GM23338 (cell line): ENCODE measurements around the gene LAGE3. TPM values are rescaled to one million over a fixed set of nuclear protein-coding genes. Genes with fewer than 3 reads are reported as not detected.

Source experiments
- ATAC-seq: fragments of 200-7000 bp; cut with Tn5 transposase; 3 replicates; pipeline ENCODE4 v1.9.1; 2020
- DNase-seq: peaks from one replicate; pipeline ENCODE4 v3.0.0-alpha.2; 2015; ENCODE audit warnings: low spot score
- H2AFZ ChIP-seq: fragments of 200-600 bp; sonication (generic); 2 replicates; pipeline ENCODE4 v1.8.0; 2016; ENCODE audit warnings: antibody characterized with exemption, mild to moderate bottlenecking, moderate library complexity
- H3F3A ChIP-seq: fragments of 200-600 bp; sonication (generic); replicated peaks from 2 replicates; pipeline ENCODE4 v1.8.0; 2017; ENCODE audit warnings: antibody characterized with exemption, mixed run types, low read depth
- H3K27ac ChIP-seq: fragments of 200-600 bp; sonication (generic); 2 replicates; pipeline ENCODE4 v1.6.1; 2016; ENCODE audit warnings: low read depth
- H3K27me3 ChIP-seq: fragments of 200-600 bp; sonication (generic); 2 replicates; pipeline ENCODE4 v1.8.0; 2016; ENCODE audit warnings: mild to moderate bottlenecking, mixed run types, moderate library complexity; ENCODE audit not compliant: insufficient read depth
- H3K36me3 ChIP-seq: fragments of 200-600 bp; sonication (generic); 2 replicates; pipeline ENCODE4 v1.8.0; 2016; ENCODE audit warnings: mild to moderate bottlenecking; ENCODE audit not compliant: insufficient read depth
- H3K4me1 ChIP-seq: fragments of 200-600 bp; sonication (generic); 2 replicates; pipeline ENCODE4 v1.8.0; 2016; ENCODE audit warnings: mild to moderate bottlenecking, moderate library complexity; ENCODE audit not compliant: insufficient read depth
- H3K4me2 ChIP-seq: fragments of 200-600 bp; sonication (generic); 2 replicates; pipeline ENCODE4 v1.7.1; 2017; ENCODE audit warnings: mixed run types
- H3K4me3 ChIP-seq: fragments of 200-600 bp; sonication (generic); 2 replicates; pipeline ENCODE4 v1.6.1; 2016; ENCODE audit warnings: mixed run types
- H3K79me2 ChIP-seq: fragments of 200-600 bp; sonication (generic); replicated peaks from 2 replicates; pipeline ENCODE4 v1.8.0; 2017; ENCODE audit warnings: mild to moderate bottlenecking; ENCODE audit not compliant: insufficient read depth
- H3K9me2 ChIP-seq: fragments of 200-600 bp; sonication (generic); 2 replicates; pipeline ENCODE4 v1.8.0; 2017; ENCODE audit not compliant: insufficient read depth
- H4K20me1 ChIP-seq: fragments of 200-600 bp; sonication (generic); replicated peaks from 2 replicates; pipeline ENCODE4 v1.8.0; 2017; ENCODE audit warnings: mild to moderate bottlenecking; ENCODE audit not compliant: insufficient read depth
- H3K27ac Mint-ChIP-seq: 2 replicates; pipeline ENCODE4 v1.8.0; 2020; ENCODE audit warnings: inconsistent platforms, mild to moderate bottlenecking, moderate library complexity, mixed read lengths
- H3K27me3 Mint-ChIP-seq: 3 replicates; pipeline ENCODE4 v1.8.0; 2022; ENCODE audit warnings: low read depth, mild to moderate bottlenecking, moderate library complexity, mixed read lengths, inconsistent platforms; ENCODE audit not compliant: insufficient read depth, poor library complexity
- H3K36me3 Mint-ChIP-seq: 3 replicates; pipeline ENCODE4 v1.8.0; 2021; ENCODE audit warnings: low read depth, mild to moderate bottlenecking, inconsistent platforms, moderate library complexity, mixed read lengths
- H3K4me1 Mint-ChIP-seq: 3 replicates; pipeline ENCODE4 v1.8.0; 2020; ENCODE audit warnings: mild to moderate bottlenecking, inconsistent platforms, mixed read lengths
- H3K4me3 Mint-ChIP-seq: 3 replicates; pipeline ENCODE4 v1.8.0; 2021; ENCODE audit warnings: moderate library complexity, mild to moderate bottlenecking, inconsistent platforms, mixed read lengths
- H3K9me3 Mint-ChIP-seq: 3 replicates; pipeline ENCODE4 v1.8.0; 2020; ENCODE audit warnings: moderate library complexity, mild to moderate bottlenecking, inconsistent platforms, mixed read lengths
- ETS1 ChIP-seq: IDR thresholded peaks from 2 replicates; pipeline ENCODE4 v1.6.1; 2016; ENCODE audit warnings: antibody characterized with exemption
- NANOG ChIP-seq: IDR thresholded peaks from 2 replicates; pipeline ENCODE4 v1.6.1; 2016; ENCODE audit warnings: antibody characterized with exemption, borderline replicate concordance
- POLR2AphosphoS5 ChIP-seq: IDR thresholded peaks from 2 replicates; pipeline ENCODE4 v1.6.1; 2016; ENCODE audit warnings: antibody characterized with exemption, low read depth
- ZNF114 ChIP-seq: fragments of 250-450 bp; sonication (Bioruptor Pico); IDR thresholded peaks from 2 replicates; pipeline ENCODE4 v1.5.0; 2020; ENCODE audit warnings: mild to moderate bottlenecking, moderate library complexity
- polyA plus RNA-seq: library from polyadenylated mRNA; unstranded; fragments of >200 nt; fragmentation: Nextera tagmentation; extraction: Ambion mirVana; gene quantifications from 2 replicates; pipeline ENCODE4 v1.2.1, GENCODE V29; 2016
- total RNA-seq: library from RNA; depleted of rRNA; stranded (reverse); fragments of >200 nt; shearing (Covaris generic); gene quantifications from 2 replicates; pipeline ENCODE4 v1.2.3, GENCODE V29; 2014
- TF ChIP-seq, protein P1 (sequence below): fragments of 250-450 bp; sonication (Bioruptor Pico); IDR thresholded peaks from 2 replicates; pipeline ENCODE4 v1.5.0; 2020; ENCODE audit warnings: mild to moderate bottlenecking, moderate library complexity

The LAGE3 gene
- total and polyA plus RNA-seq, 2 experiments from 2014 or later = 71.0 to 84.5 TPM

DNA sequence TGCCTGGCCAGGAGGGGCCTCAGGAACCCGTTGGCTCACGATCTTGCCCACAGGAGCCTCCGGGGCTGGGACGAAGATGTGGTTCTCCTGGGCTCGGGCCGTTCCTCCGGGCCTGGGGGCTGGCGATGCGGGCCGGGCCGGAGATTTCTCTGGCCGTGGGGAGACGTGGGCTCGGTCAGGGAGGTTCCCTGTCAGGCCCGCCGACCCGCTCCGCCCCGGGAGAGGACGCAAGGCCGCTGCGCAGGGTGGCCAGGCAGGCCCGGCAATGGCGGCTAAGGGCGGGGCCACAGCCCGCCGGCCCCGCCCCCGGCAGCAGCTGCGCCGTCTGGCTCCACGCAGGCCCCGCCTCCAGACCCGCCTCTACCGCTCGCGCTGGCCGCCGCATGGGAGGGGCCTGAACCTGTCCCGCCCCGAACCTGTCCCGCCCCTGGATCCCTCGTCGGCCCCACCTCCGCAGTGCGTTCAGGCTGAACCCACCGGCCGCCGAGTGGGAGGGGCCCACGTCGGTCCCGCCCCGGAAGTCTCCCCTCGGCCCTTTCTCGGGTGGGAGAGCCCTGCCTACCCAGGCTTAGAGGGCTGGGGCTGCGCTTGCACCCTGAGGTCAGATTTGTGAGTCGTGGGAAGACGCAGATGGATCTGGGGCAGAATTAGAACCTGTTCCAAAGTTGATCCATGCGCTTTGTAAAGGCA lies 37.0 kb upstream of the LAGE3 start, which contains the start of gene FAM3A:
Gene FAM3A (minus strand): TSS at position 267 of the 690 bp plus-strand sequence. CDS start 460 bp downstream, outside the sequence.
- no peaks in the 10 kb centered on the region for H3K79me2 ChIP-seq
- H3K9me2 ChIP-seq = no peaks in the 10 kb centered on the region
- 0 out of 2 replicates have a peak, but pooled peaks cover 4% of the 10 kb centered on the region for H3F3A ChIP-seq
- peak within 1 kb of the TSS; percentile 79 for H3K4me3 Mint-ChIP-seq
- H3K4me1 ChIP-seq = peaks cover 10% of the 10 kb centered on the region
- H3K27me3 Mint-ChIP-seq = peaks cover 12% of the 10 kb centered on the region
- peaks cover 4% of the 10 kb centered on the region; the same call in 1 of the 2 replicates for H3K27me3 ChIP-seq
- H3K4me3 ChIP-seq = peak within 1 kb of the TSS; percentile 69
- no peak within 1 kb of the TSS for H2AFZ ChIP-seq
- H3K4me2 ChIP-seq = peak within 1 kb of the TSS; percentile 78
- H3K36me3 Mint-ChIP-seq = no peaks in the 10 kb centered on the region
- peak within 1 kb of the TSS; percentile 90 for H3K27ac ChIP-seq
- TF ChIP-seq NANOG (no peak), POLR2AphosphoS5 (peak; percentile 60)
- H3K36me3 ChIP-seq = no peaks in the 10 kb centered on the region
- peak; percentile 75 for DNase-seq
- peak within 1 kb of the TSS; percentile 96 for H3K27ac Mint-ChIP-seq
- H3K9me3 Mint-ChIP-seq = no peaks in the 10 kb centered on the region
- ATAC-seq = peak; percentile 83
- no peaks in the 10 kb centered on the region for H4K20me1 ChIP-seq
- H3K4me1 Mint-ChIP-seq = peaks cover 14% of the 10 kb centered on the region

DNA sequence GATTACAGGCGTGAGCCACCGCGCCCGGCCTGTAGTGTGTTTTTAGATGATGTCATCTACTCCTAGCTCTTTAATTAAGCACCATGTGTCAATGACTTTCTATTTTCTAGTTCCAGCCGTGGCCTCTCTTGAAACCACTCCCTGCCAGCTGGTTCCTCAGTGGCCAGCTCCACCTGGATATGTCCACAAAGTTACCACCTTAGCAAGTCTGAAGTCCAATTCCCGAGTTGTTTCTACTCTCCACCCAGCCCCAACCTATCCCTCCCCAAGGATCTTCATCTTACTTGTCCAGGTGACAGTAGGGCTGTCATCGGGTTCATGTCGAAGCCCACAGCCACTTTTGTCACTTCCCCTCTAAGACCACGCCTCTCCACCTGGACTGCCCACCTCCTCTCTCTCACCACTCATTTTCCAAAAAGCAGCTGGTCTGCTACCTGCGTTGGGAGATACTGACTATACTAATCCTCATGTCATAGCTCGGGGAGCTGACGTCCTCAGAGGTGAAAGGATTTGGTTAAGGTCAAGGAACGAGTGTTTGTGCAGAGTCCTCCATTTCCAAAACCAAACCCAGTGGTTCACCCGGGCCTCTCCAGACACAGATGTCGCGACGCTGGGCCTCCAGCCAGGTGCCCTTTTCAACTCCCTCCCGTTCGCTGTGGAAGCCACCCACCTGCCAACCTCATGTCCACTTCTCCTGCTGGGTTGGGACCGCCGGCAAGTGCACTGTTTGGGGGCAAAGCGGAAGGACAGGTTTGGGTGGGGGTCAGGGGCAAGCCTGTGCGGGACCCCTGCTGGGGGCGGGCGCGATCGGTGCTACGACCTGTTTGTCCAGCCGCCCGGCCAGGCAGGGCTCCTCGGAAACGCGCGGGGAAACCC lies 36.2 kb upstream of the LAGE3 start:
- H3F3A ChIP-seq = 0 out of 2 replicates have a peak, but pooled peaks cover 4% of the 10 kb centered on the region
- ATAC-seq = no peak
- H3K9me3 Mint-ChIP-seq = no peaks in the 10 kb centered on the region
- no peak overlapping the region for H3K27ac ChIP-seq
- peaks cover 10% of the 10 kb centered on the region for H3K4me1 ChIP-seq
- peaks cover 4% of the 10 kb centered on the region; the same call in 1 of the 2 replicates for H3K27me3 ChIP-seq
- peak overlapping the region; percentile 69 for H3K4me3 ChIP-seq
- H3K4me3 Mint-ChIP-seq = peak overlapping the region; percentile 74
- H4K20me1 ChIP-seq = no peaks in the 10 kb centered on the region
- peaks cover 12% of the 10 kb centered on the region for H3K27me3 Mint-ChIP-seq
- H2AFZ ChIP-seq = no peak overlapping the region
- H3K79me2 ChIP-seq = no peaks in the 10 kb centered on the region
- peak overlapping the region; percentile 76 for H3K4me2 ChIP-seq
- H3K36me3 Mint-ChIP-seq = no peaks in the 10 kb centered on the region
- DNase-seq = no peak
- H3K9me2 ChIP-seq = no peaks in the 10 kb centered on the region
- no peaks in the 10 kb centered on the region for H3K36me3 ChIP-seq
- peaks cover 14% of the 10 kb centered on the region for H3K4me1 Mint-ChIP-seq
- H3K27ac Mint-ChIP-seq = no peak overlapping the region
- TF ChIP-seq ZNF114 (no peak), ETS1 (no peak), NANOG (no peak)
- TF ChIP-seq, protein P1, sequence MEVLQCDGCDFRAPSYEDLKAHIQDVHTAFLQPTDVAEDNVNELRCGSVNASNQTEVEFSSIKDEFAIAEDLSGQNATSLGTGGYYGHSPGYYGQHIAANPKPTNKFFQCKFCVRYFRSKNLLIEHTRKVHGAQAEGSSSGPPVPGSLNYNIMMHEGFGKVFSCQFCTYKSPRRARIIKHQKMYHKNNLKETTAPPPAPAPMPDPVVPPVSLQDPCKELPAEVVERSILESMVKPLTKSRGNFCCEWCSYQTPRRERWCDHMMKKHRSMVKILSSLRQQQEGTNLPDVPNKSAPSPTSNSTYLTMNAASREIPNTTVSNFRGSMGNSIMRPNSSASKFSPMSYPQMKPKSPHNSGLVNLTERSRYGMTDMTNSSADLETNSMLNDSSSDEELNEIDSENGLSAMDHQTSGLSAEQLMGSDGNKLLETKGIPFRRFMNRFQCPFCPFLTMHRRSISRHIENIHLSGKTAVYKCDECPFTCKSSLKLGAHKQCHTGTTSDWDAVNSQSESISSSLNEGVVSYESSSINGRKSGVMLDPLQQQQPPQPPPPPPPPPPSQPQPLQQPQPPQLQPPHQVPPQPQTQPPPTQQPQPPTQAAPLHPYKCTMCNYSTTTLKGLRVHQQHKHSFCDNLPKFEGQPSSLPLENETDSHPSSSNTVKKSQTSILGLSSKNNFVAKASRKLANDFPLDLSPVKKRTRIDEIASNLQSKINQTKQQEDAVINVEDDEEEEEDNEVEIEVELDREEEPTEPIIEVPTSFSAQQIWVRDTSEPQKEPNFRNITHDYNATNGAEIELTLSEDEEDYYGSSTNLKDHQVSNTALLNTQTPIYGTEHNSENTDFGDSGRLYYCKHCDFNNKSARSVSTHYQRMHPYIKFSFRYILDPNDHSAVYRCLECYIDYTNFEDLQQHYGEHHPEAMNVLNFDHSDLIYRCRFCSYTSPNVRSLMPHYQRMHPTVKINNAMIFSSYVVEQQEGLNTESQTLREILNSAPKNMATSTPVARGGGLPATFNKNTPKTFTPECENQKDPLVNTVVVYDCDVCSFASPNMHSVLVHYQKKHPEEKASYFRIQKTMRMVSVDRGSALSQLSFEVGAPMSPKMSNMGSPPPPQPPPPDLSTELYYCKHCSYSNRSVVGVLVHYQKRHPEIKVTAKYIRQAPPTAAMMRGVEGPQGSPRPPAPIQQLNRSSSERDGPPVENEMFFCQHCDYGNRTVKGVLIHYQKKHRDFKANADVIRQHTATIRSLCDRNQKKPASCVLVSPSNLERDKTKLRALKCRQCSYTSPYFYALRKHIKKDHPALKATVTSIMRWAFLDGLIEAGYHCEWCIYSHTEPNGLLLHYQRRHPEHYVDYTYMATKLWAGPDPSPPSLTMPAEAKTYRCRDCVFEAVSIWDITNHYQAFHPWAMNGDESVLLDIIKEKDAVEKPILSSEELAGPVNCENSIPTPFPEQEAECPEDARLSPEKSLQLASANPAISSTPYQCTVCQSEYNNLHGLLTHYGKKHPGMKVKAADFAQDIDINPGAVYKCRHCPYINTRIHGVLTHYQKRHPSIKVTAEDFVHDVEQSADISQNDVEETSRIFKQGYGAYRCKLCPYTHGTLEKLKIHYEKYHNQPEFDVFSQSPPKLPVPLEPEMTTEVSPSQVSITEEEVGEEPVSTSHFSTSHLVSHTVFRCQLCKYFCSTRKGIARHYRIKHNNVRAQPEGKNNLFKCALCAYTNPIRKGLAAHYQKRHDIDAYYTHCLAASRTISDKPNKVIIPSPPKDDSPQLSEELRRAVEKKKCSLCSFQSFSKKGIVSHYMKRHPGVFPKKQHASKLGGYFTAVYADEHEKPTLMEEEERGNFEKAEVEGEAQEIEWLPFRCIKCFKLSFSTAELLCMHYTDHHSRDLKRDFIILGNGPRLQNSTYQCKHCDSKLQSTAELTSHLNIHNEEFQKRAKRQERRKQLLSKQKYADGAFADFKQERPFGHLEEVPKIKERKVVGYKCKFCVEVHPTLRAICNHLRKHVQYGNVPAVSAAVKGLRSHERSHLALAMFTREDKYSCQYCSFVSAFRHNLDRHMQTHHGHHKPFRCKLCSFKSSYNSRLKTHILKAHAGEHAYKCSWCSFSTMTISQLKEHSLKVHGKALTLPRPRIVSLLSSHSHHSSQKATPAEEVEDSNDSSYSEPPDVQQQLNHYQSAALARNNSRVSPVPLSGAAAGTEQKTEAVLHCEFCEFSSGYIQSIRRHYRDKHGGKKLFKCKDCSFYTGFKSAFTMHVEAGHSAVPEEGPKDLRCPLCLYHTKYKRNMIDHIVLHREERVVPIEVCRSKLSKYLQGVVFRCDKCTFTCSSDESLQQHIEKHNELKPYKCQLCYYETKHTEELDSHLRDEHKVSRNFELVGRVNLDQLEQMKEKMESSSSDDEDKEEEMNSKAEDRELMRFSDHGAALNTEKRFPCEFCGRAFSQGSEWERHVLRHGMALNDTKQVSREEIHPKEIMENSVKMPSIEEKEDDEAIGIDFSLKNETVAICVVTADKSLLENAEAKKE = no peak
